Suprapubic skin (tissue), 4 donors: ENCODE results near the gene ACAA1.

Experiments used
- EP300 ChIP-seq: sonication (generic); formaldehyde crosslinking; IDR thresholded peaks from one replicate; pipeline ENCODE4 v1.6.1; 2017; ENCODE audit warnings: antibody characterized with exemption
- POLR2A ChIP-seq, 2 donors: fragments of 450-650 bp; IDR thresholded peaks; one replicate each; pipeline ENCODE4 v1.6.1; 2017; ENCODE audit warnings: antibody characterized with exemption in 2 of 2, mild to moderate bottlenecking in 2 of 2, moderate library complexity in 2 of 2
- POLR2AphosphoS5 ChIP-seq, 3 donors: sonication (generic); formaldehyde crosslinking; IDR thresholded peaks; one replicate each; pipeline ENCODE4 v1.6.1; 2017; ENCODE audit warnings: antibody characterized with exemption in 3 of 3
- TF ChIP-seq, protein P1 (sequence below), 2 donors: fragments of 200-600 bp in 1 of 2; fragments of 450-650 bp in 1 of 2; sonication (generic) in 1 of 2; IDR thresholded peaks; one replicate each; pipeline ENCODE4 v1.5.1; 2016 to 2019; ENCODE audit warnings: antibody characterized with exemption in 2 of 2, mild to moderate bottlenecking in 1 of 2, moderate library complexity in 1 of 2

DNA sequence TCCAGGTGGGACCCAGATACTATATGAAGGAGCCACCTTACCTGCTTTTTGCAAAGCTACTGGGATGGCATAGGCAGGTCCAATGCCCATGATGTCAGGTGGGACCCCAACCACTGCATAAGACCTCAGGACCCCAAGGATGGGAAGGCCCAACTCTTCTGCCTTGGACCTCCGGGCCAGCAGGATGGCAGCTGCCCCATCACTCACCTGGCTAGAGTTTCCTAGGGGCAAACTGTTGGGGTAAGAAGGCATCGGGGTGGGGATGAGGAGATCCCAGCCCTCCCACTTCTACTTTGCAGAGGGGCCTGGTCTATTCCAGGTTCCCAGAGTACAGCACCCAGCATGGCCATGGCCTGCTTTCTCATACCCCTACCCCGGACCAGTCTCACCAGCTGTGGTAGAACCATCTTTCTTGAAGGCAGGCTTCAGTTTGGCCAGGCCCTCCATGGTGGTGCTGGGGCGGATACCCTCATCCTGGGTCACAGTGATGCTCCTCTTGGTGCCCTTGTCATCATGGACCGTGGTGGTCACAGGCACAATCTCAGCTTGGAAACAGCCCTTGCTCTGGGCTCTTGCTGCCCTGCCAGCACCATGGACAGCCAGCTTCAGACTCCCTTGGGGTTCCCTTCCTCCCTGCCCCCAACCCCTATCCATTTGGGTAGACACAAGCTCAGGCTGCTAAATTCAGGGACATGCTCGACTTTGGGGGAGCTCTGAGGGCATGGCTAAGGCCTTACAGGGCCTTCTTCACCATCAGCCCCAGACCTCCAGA lies 10.6 kb downstream of the ACAA1 start:
- TF ChIP-seq EP300 (no peak), POLR2A (IDR thresholded peaks at IDR 0.05) (no peak), POLR2AphosphoS5 (IDR thresholded peaks at IDR 0.05) (no peak)
- TF ChIP-seq, protein P1, sequence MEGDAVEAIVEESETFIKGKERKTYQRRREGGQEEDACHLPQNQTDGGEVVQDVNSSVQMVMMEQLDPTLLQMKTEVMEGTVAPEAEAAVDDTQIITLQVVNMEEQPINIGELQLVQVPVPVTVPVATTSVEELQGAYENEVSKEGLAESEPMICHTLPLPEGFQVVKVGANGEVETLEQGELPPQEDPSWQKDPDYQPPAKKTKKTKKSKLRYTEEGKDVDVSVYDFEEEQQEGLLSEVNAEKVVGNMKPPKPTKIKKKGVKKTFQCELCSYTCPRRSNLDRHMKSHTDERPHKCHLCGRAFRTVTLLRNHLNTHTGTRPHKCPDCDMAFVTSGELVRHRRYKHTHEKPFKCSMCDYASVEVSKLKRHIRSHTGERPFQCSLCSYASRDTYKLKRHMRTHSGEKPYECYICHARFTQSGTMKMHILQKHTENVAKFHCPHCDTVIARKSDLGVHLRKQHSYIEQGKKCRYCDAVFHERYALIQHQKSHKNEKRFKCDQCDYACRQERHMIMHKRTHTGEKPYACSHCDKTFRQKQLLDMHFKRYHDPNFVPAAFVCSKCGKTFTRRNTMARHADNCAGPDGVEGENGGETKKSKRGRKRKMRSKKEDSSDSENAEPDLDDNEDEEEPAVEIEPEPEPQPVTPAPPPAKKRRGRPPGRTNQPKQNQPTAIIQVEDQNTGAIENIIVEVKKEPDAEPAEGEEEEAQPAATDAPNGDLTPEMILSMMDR (IDR thresholded peaks at IDR 0.05) = no peak
